ENCODE measurements around the gene RSAD1. TPM values are rescaled to one million over a fixed set of nuclear protein-coding genes. Genes with fewer than 3 reads are reported as not detected.

Gene RSAD1
- total RNA-seq, 1 experiment from 2014 or later = 51.1 TPM

- no TSS peak for BruUV-seq (replicated peaks)
- no peak overlapping the region for H3K4me3 Mint-ChIP-seq (ENCODE audit: low read depth, unreplicated experiment)
- H3K27me3 Mint-ChIP-seq (ENCODE audit: unreplicated experiment) = peaks cover 4% of the 10 kb centered on the region
- intact Hi-C loops (cut with micrococcal nuclease; ENCODE audit: unreplicated experiment) = loop anchor here (5.0 kb wide), 1 partner anchor 34 kb away; the partner anchor contains the start of gene EPN3
- no peaks in the 10 kb centered on the region for H3K36me3 Mint-ChIP-seq (ENCODE audit: insufficient read depth, unreplicated experiment)
- DNase-seq = peak; percentile 67
- H3K9me3 Mint-ChIP-seq (ENCODE audit: low read depth, unreplicated experiment) = no peaks in the 10 kb centered on the region
- peaks cover 10% of the 10 kb centered on the region for H3K4me1 Mint-ChIP-seq (ENCODE audit: low read depth, unreplicated experiment)
- CTCF ChIA-PET = interaction anchor here (0.6 kb wide), 1 partner anchor 53 kb away, joined by 3 read pairs; no protein-coding TSS in a partner anchor
- no peak for TF ChIP-seq CTCF (IDR thresholded peaks at IDR 0.05; ENCODE audit: unreplicated experiment)
- no peak overlapping the region for H3K27ac Mint-ChIP-seq (ENCODE audit: unreplicated experiment)
Observed at GRCh38 chr17:50498021-50498874, 19.6 kb downstream of the RSAD1 start.

GRCh38 chr17:50499270-50499669 lies 20.6 kb downstream of the RSAD1 start:
- CTCF ChIA-PET = no interaction called here
- no TSS peak for BruUV-seq (replicated peaks)
- Mint-ChIP-seq H3K4me3 (ENCODE audit: low read depth, unreplicated experiment) (no peak overlapping the region), H3K9me3 (ENCODE audit: low read depth, unreplicated experiment) (no peaks in the 10 kb centered on the region), H3K27me3 (ENCODE audit: unreplicated experiment) (peaks cover 15% of the 10 kb centered on the region), H3K4me1 (ENCODE audit: low read depth, unreplicated experiment) (peaks cover 10% of the 10 kb centered on the region), H3K36me3 (ENCODE audit: insufficient read depth, unreplicated experiment) (no peaks in the 10 kb centered on the region), H3K27ac (ENCODE audit: unreplicated experiment) (no peak overlapping the region)
- TF ChIP-seq CTCF (IDR thresholded peaks at IDR 0.05; ENCODE audit: unreplicated experiment) = no peak
- DNase-seq = no peak
- intact Hi-C loops (cut with micrococcal nuclease; ENCODE audit: unreplicated experiment) = loop anchor here (5.0 kb wide), 1 partner anchor 33 kb away; the partner anchor contains the start of gene EPN3

- no peak for TF ChIP-seq CTCF (IDR thresholded peaks at IDR 0.05; ENCODE audit: unreplicated experiment)
- Mint-ChIP-seq H3K9me3 (ENCODE audit: low read depth, unreplicated experiment) (no peaks in the 10 kb centered on the region), H3K27ac (ENCODE audit: unreplicated experiment) (no peak overlapping the region), H3K4me1 (ENCODE audit: low read depth, unreplicated experiment) (peaks cover 10% of the 10 kb centered on the region), H3K27me3 (ENCODE audit: unreplicated experiment) (peaks cover 19% of the 10 kb centered on the region), H3K4me3 (ENCODE audit: low read depth, unreplicated experiment) (no peak overlapping the region), H3K36me3 (ENCODE audit: insufficient read depth, unreplicated experiment) (no peaks in the 10 kb centered on the region)
- CTCF ChIA-PET = interaction anchor here (0.6 kb wide), 1 partner anchor 12 kb away, joined by 3 read pairs; no protein-coding TSS in a partner anchor
- no peak for DNase-seq
- no TSS peak for BruUV-seq (replicated peaks)
- intact Hi-C loops (cut with micrococcal nuclease; ENCODE audit: unreplicated experiment) = loop anchor here (2.0 to 5.0 kb wide), 2 partner anchors 17 to 33 kb away; partner anchors contain the start of gene EPN3
Observed at GRCh38 chr17:50499721-50500120, 21.1 kb downstream of the RSAD1 start.

- intact Hi-C loops (cut with micrococcal nuclease; ENCODE audit: unreplicated experiment) = loop anchor here (2.0 kb wide), 1 partner anchor 18 kb away; no protein-coding TSS in a partner anchor
Observed at GRCh38 chr17:50501054-50501453, 22.4 kb downstream of the RSAD1 start.

More at GRCh38 chr17:50501054-50501453, 22.4 kb downstream of the RSAD1 start:
- H3K27me3 Mint-ChIP-seq (ENCODE audit: unreplicated experiment) = peaks cover 19% of the 10 kb centered on the region
- no peak overlapping the region for H3K27ac Mint-ChIP-seq (ENCODE audit: unreplicated experiment)
- H3K9me3 Mint-ChIP-seq (ENCODE audit: low read depth, unreplicated experiment) = no peaks in the 10 kb centered on the region
- no TSS peak for BruUV-seq (replicated peaks)
- CTCF ChIA-PET = interaction anchor here (0.6 to 1.4 kb wide), 8 partner anchors 10 to 215 kb away, joined by 3 to 6 read pairs (median 3); partner anchors contain the start of gene EPN3
- H3K4me3 Mint-ChIP-seq (ENCODE audit: low read depth, unreplicated experiment) = no peak overlapping the region
- H3K4me1 Mint-ChIP-seq (ENCODE audit: low read depth, unreplicated experiment) = peaks cover 10% of the 10 kb centered on the region
- DNase-seq = peak; percentile 62
- H3K36me3 Mint-ChIP-seq (ENCODE audit: insufficient read depth, unreplicated experiment) = no peaks in the 10 kb centered on the region
- TF ChIP-seq CTCF (IDR thresholded peaks at IDR 0.05; ENCODE audit: unreplicated experiment) = peak; percentile 55
